Adrenal gland (tissue), 5 donors: ENCODE measurements around the gene TNFAIP1.

Experiments used
- POLR2A ChIP-seq, 2 donors: fragments of 450-650 bp; IDR thresholded peaks; one replicate each; pipeline ENCODE4 v1.6.1; 2017; ENCODE audit warnings: antibody characterized with exemption in 2 of 2, mild to moderate bottlenecking in 2 of 2, moderate library complexity in 1 of 2
- TF ChIP-seq, protein P1 (sequence below), 6 experiments: fragments of 450-650 bp in 4 of 6; fragments of 200-600 bp in 2 of 6; sonication (generic) in 1 of 6; IDR thresholded peaks; 1 replicate in 5 of 6; 2 replicates in 1 of 6; pipeline versions ENCODE4 v1.5.1 to v1.8.0; 2016 to 2021; ENCODE audit warnings: antibody characterized with exemption in 6 of 6, mild to moderate bottlenecking in 2 of 6, moderate library complexity in 1 of 6
- donor health status: DM: no; HTN: no; CAD: no.

GRCh38 chr17:28328325-28328724 lies 7.2 kb upstream of the TNFAIP1 start:
- TF ChIP-seq, protein P1, sequence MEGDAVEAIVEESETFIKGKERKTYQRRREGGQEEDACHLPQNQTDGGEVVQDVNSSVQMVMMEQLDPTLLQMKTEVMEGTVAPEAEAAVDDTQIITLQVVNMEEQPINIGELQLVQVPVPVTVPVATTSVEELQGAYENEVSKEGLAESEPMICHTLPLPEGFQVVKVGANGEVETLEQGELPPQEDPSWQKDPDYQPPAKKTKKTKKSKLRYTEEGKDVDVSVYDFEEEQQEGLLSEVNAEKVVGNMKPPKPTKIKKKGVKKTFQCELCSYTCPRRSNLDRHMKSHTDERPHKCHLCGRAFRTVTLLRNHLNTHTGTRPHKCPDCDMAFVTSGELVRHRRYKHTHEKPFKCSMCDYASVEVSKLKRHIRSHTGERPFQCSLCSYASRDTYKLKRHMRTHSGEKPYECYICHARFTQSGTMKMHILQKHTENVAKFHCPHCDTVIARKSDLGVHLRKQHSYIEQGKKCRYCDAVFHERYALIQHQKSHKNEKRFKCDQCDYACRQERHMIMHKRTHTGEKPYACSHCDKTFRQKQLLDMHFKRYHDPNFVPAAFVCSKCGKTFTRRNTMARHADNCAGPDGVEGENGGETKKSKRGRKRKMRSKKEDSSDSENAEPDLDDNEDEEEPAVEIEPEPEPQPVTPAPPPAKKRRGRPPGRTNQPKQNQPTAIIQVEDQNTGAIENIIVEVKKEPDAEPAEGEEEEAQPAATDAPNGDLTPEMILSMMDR (IDR thresholded peaks at IDR 0.05), result no peak
- no peak for TF ChIP-seq POLR2A (IDR thresholded peaks at IDR 0.05)
